Upper lobe of right lung (tissue), 1 donor: ENCODE data around the gene RFNG. TPM values are rescaled to one million over a fixed set of nuclear protein-coding genes. Genes with fewer than 3 reads are reported as not detected.

ENCODE experiments used
- ATAC-seq: fragments of 200-7000 bp; cut with Tn5 transposase; one replicate; pipeline ENCODE4 v1.9.1; 2020; ENCODE audit warnings: mild to moderate bottlenecking, moderate library complexity
- DNase-seq: peaks from one replicate; pipeline ENCODE4 v3.0.0-alpha.2; 2020
- H3K27ac ChIP-seq: fragments of 200-600 bp; one replicate; pipeline ENCODE4 v1.8.0; 2022
- H3K27me3 ChIP-seq: fragments of 200-600 bp; one replicate; pipeline ENCODE4 v1.8.0; 2022; ENCODE audit warnings: mild to moderate bottlenecking
- H3K36me3 ChIP-seq: fragments of 200-600 bp; one replicate; pipeline ENCODE4 v1.8.0; 2022
- H3K4me1 ChIP-seq: fragments of 200-600 bp; one replicate; pipeline ENCODE4 v1.8.0; 2022
- H3K4me3 ChIP-seq: fragments of 200-600 bp; one replicate; pipeline ENCODE4 v1.8.0; 2022; ENCODE audit warnings: mild to moderate bottlenecking
- H3K9me3 ChIP-seq: fragments of 200-600 bp; one replicate; pipeline ENCODE4 v1.8.0; 2022
- CTCF ChIP-seq: fragments of 200-600 bp; IDR thresholded peaks from one replicate; pipeline ENCODE4 v1.8.0; 2022; ENCODE audit warnings: antibody characterized with exemption
- intact Hi-C: fragments of 100-400 bp; cut with DNase I; formaldehyde crosslinking; loops from one replicate; pipeline ENCODE4 v1.11.0; 2022
- total RNA-seq: library from RNA; stranded (reverse); fragmentation: NEBNext Ultra II Directional; extraction: Animal tissue kit (Norgen Biotek cat#: 25700); gene quantifications from one replicate; pipeline ENCODE4 v1.2.1, GENCODE V29; 2021
- donor health status: DM: no; HTN: yes; CAD: no; lungs with severe emphysema.

RFNG gene
- total RNA-seq, 1 donor from 2014 or later, result 38.5 TPM

GRCh38 chr17:82019690-82020571, 31.7 kb downstream of the RFNG start:
- DNase-seq (peak; percentile 84), ATAC-seq (no peak)
- no peaks in the 10 kb centered on the region for H3K36me3 ChIP-seq
- intact Hi-C loops, result loop anchor here (2.0 kb wide), 1 partner anchor 61 kb away; no protein-coding TSS in a partner anchor
- no peaks in the 10 kb centered on the region for H3K27me3 ChIP-seq
- H3K27ac ChIP-seq, result no peak overlapping the region
- peak; percentile 72 for TF ChIP-seq CTCF
- peaks cover 20% of the 10 kb centered on the region for H3K4me1 ChIP-seq
- H3K4me3 ChIP-seq, result no peak overlapping the region
- H3K9me3 ChIP-seq, result no peaks in the 10 kb centered on the region

- Histone ChIP-seq H3K27me3 (no peaks in the 10 kb centered on the region), H3K4me3 (no peak overlapping the region), H3K36me3 (no peaks in the 10 kb centered on the region), H3K4me1 (peaks cover 16% of the 10 kb centered on the region), H3K9me3 (no peaks in the 10 kb centered on the region), H3K27ac (no peak overlapping the region)
- intact Hi-C loops, result no loop called here
- ATAC-seq (no peak), DNase-seq (no peak)
- no peak for TF ChIP-seq CTCF
Observed at GRCh38 chr17:82018989-82019689, 32.5 kb downstream of the RFNG start.

GRCh38 chr17:82018152-82018988, 33.2 kb downstream of the RFNG start:
- intact Hi-C loops, result no loop called here

GRCh38 chr17:82017612-82018151, 33.9 kb downstream of the RFNG start:
- Histone ChIP-seq H3K4me1 (peaks cover 10% of the 10 kb centered on the region), H3K27ac (no peak overlapping the region), H3K9me3 (no peaks in the 10 kb centered on the region), H3K4me3 (no peak overlapping the region), H3K27me3 (no peaks in the 10 kb centered on the region), H3K36me3 (no peaks in the 10 kb centered on the region)
- ATAC-seq, result peak; percentile 16
- DNase-seq, result no peak
- intact Hi-C loops, result no loop called here
- no peak for TF ChIP-seq CTCF

More at GRCh38 chr17:82018152-82018988, 33.2 kb downstream of the RFNG start:
- Histone ChIP-seq H3K9me3 (no peaks in the 10 kb centered on the region), H3K27me3 (no peaks in the 10 kb centered on the region), H3K36me3 (no peaks in the 10 kb centered on the region), H3K4me3 (no peak overlapping the region), H3K4me1 (peaks cover 10% of the 10 kb centered on the region), H3K27ac (no peak overlapping the region)
- ATAC-seq (no peak), DNase-seq (no peak)
- TF ChIP-seq CTCF, result no peak

GRCh38 chr17:82016875-82017459, 34.6 kb downstream of the RFNG start:
- no peaks in the 10 kb centered on the region for H3K9me3 ChIP-seq
- no peak for TF ChIP-seq CTCF
- H3K36me3 ChIP-seq, result no peaks in the 10 kb centered on the region
- H3K27ac ChIP-seq, result no peak overlapping the region
- no peaks in the 10 kb centered on the region for H3K27me3 ChIP-seq
- no peak overlapping the region for H3K4me3 ChIP-seq
- no peak for ATAC-seq
- DNase-seq, result no peak
- peaks cover 11% of the 10 kb centered on the region for H3K4me1 ChIP-seq
- intact Hi-C loops, result no loop called here
